ENCODE measurements around the gene SMIM22.
A peak's percentile ranks its signal among the peaks of the same experiment; 100 is the strongest.

The SMIM22 gene

DNA sequence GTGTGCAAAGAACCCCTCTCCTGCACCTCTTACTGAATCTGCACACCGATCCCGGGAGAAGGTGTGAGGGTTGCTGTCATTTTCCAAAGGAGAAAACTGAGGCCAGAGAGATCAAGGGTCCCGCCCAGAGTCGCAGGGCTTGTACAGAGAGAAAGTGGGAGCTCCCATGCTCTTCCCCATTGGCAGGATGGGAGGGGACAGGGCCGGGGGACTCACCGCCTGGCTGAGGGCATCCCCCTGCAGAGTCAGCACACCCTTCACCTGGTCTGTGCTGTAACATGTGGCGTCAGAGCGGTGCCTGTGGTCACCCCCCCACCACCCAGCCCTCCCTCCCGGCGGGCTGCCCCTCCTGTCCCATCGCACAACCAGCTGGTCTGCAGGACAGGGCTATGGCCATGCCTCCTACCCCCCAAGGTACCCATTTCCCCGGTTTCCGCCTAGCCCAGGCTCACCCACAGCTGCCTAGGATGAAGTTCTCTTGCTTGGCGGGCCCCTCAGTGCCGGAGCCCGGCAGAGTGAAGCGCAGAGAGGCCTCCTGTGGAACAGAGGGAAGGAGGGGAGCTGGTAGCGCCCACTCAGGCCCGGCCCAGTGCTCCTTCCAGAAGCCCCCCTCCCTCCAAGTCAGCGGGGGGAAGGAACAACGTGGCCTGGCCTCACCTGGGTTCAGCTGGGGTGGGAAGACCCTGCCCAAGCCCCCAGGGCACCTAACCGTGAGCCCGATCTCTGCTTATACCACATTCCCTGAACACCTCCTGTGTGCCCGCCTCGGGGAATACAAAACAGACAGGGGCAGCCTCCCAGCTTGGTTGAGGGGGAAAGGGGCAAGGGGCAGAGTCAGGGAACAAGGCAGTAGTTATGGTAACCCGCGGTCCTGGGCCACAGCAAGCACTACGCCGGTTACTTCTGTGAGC, 6.1 kb downstream of the SMIM22 start:
- TF ChIP-seq, protein P1, sequence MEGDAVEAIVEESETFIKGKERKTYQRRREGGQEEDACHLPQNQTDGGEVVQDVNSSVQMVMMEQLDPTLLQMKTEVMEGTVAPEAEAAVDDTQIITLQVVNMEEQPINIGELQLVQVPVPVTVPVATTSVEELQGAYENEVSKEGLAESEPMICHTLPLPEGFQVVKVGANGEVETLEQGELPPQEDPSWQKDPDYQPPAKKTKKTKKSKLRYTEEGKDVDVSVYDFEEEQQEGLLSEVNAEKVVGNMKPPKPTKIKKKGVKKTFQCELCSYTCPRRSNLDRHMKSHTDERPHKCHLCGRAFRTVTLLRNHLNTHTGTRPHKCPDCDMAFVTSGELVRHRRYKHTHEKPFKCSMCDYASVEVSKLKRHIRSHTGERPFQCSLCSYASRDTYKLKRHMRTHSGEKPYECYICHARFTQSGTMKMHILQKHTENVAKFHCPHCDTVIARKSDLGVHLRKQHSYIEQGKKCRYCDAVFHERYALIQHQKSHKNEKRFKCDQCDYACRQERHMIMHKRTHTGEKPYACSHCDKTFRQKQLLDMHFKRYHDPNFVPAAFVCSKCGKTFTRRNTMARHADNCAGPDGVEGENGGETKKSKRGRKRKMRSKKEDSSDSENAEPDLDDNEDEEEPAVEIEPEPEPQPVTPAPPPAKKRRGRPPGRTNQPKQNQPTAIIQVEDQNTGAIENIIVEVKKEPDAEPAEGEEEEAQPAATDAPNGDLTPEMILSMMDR (IDR thresholded peaks at IDR 0.05): no peak
- Mint-ChIP-seq H3K9me3 (no peaks in the 10 kb centered on the region), H3K4me3 (peak overlapping the region; percentile 84), H3K27me3 (ENCODE audit: low read depth, poor library complexity) (peaks cover 8% of the 10 kb centered on the region), H3K27ac (peak overlapping the region; percentile 54), H3K4me1 (peaks cover 29% of the 10 kb centered on the region), H3K36me3 (ENCODE audit: low read depth) (peaks cover 19% of the 10 kb centered on the region)
- DNase-seq: peak; percentile 32

DNA sequence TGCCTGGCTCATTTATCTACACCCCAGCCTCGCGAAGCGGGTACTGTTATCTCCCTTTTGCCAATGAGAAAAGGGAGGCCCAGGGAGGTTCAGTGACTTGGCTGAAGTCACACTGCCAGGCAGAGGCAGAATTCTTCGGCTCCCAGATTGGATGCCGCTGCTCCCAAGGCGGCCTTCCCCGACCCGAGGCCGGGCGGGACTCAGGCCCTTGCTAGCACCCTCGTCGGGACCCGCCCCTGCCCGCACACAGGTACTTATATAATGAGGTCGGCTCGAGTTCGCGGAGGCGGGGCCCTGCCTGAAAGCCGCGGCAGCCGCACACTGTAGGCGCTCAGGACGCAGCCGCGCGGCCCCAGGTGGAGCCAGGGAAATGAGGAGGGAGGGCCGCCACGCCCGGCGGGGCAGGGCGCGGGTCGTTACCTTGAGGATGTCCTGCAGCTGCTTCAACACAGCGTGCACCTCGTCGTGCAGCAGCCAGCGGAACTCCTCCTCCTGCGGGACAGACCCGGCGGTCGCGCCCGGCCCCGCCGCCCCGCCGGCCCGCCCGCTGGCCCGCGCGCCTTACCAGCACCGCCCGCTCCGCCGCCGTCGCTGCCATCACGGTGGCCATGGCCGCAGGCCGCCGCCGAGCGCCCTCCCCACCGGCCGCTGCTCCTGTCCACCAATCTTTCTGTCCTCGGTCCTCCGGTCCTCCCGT, 6.9 kb downstream of the SMIM22 start, which contains the start of gene ROGDI:
TSS of gene ROGDI (minus strand) at position 672 of the 697 bp plus-strand sequence. CDS start at position 610, 62 bp downstream.
- peaks cover 8% of the 10 kb centered on the region for H3K27me3 Mint-ChIP-seq (ENCODE audit: low read depth, poor library complexity)
- peaks cover 29% of the 10 kb centered on the region for H3K4me1 Mint-ChIP-seq
- peak within 1 kb of the TSS; percentile 84 for H3K4me3 Mint-ChIP-seq
- TF ChIP-seq, protein P1 (IDR thresholded peaks at IDR 0.05): no peak
- peak; percentile 79 for DNase-seq
- H3K27ac Mint-ChIP-seq: peak within 1 kb of the TSS; percentile 54
- peaks cover 24% of the 10 kb centered on the region for H3K36me3 Mint-ChIP-seq (ENCODE audit: low read depth)
- no peaks in the 10 kb centered on the region for H3K9me3 Mint-ChIP-seq

DNA sequence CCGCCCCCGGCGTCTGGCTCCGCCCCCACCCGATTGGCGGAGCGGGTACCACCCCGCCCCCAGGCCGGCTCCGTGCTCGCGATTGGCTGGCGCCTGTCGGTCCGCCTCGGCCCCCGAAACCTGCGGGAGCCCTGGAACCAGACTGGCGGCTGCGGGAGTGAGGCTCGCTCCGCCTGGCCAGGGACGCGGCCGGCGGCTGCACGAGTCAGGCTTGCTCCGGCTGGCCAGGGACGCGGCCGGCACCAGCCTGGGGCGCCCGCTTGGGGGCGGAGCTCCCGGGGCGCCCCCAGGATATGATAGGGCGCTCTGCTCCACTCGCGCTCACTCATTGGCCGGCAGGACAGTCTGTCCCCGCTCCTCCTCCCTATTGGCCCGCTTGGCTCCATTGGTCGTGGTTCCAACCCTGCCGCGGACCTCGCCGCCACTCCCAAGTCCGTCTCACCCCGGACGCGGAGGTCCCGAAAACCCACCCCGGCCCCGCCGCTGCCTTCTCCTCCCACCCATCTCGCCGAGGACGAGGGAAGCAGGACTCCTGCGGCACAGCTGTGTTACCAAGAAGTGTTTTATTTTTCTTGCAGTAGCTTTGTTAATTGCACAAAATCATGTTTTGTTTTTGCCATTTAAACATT, 7.6 kb downstream of the SMIM22 start:
- peaks cover 6% of the 10 kb centered on the region for H3K27me3 Mint-ChIP-seq (ENCODE audit: low read depth, poor library complexity)
- TF ChIP-seq, protein P1 (IDR thresholded peaks at IDR 0.05): no peak
- H3K9me3 Mint-ChIP-seq: no peaks in the 10 kb centered on the region
- peaks cover 29% of the 10 kb centered on the region for H3K4me1 Mint-ChIP-seq
- H3K4me3 Mint-ChIP-seq: peak overlapping the region; percentile 84
- DNase-seq: peak; percentile 93
- peaks cover 30% of the 10 kb centered on the region for H3K36me3 Mint-ChIP-seq (ENCODE audit: low read depth)
- H3K27ac Mint-ChIP-seq: no peak overlapping the region

DNA sequence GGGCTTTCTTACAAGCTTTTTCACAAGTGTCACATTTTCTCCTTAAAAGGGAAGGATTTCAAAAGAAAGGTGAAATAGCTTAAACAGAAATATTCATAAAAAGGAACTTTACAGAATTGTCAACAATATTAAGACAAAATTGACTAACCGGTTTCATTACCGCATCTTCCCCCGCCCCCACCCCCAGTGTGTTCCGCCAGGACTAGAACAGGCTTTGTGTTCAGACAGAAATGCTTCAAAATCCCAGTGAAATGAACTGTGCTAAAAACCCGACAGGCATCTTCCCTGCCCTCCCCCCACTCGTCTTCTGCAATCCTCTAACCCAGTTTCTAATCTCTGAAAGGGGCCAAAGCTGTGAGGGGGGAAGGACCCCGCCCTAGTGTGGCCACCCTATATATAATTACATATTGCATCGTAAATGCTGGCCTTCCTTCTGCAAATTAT, 8.3 kb downstream of the SMIM22 start:
- peaks cover 32% of the 10 kb centered on the region for H3K36me3 Mint-ChIP-seq (ENCODE audit: low read depth)
- H3K9me3 Mint-ChIP-seq: no peaks in the 10 kb centered on the region
- peaks cover 29% of the 10 kb centered on the region for H3K4me1 Mint-ChIP-seq
- H3K27me3 Mint-ChIP-seq (ENCODE audit: low read depth, poor library complexity): peaks cover 6% of the 10 kb centered on the region
- no peak overlapping the region for H3K27ac Mint-ChIP-seq
- H3K4me3 Mint-ChIP-seq: peak overlapping the region; percentile 84
- TF ChIP-seq, protein P1 (IDR thresholded peaks at IDR 0.05): no peak
- no peak for DNase-seq

DNA sequence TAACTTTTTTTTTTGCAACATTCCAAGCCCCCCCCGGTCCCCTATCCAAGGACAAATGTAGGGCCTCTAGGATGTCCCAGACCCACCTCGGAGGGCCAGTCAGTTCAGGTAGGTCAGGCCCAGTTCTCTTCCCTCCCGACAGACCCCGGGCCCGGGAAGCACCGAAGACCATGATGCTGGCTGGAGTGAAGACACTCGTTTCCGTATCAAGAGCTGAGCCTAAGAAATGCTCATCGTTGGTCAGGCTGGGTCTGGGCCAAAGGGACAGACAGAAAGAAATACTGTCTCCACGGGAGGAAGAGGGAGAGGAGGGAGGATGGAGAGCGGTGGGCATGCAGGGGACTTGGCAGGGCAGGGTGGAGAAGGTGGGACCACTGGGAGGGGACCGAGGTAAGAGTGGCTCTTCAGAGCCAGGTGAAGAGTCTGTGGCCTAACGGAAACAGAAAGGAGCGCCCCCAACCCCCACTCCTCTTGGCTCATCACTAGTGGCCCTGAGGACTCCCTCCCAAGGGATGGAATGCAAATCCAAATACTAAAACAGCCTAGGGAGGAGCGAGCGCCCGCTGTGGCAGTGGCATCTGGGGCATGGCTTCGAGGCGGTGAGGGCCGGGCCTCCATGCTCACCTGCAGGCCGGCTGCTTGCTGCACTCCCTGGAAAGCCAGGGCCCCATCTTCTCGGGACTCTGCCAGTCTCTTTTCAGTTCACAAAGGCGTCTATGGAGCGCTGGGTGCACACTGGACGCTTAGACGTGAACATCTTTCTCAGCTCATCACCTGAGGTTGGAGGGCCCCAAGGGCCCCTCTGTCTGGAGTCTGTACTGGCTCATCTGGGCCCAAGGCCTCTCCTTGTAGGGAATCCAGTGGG, 9.0 kb downstream of the SMIM22 start:
- no peaks in the 10 kb centered on the region for H3K9me3 Mint-ChIP-seq
- TF ChIP-seq, protein P1 (IDR thresholded peaks at IDR 0.05): no peak
- peaks cover 32% of the 10 kb centered on the region for H3K36me3 Mint-ChIP-seq (ENCODE audit: low read depth)
- H3K4me1 Mint-ChIP-seq: peaks cover 29% of the 10 kb centered on the region
- H3K27me3 Mint-ChIP-seq (ENCODE audit: low read depth, poor library complexity): peaks cover 3% of the 10 kb centered on the region
- peak overlapping the region; percentile 74 for H3K27ac Mint-ChIP-seq
- H3K4me3 Mint-ChIP-seq: peak overlapping the region; percentile 84
- DNase-seq: no peak

Data from nephron progenitor cell (in vitro differentiated cells).